Measurements from ENCODE around the gene CHMP2B. TPM values are rescaled to one million over a fixed set of nuclear protein-coding genes. Genes with fewer than 3 reads are reported as not detected.

CHMP2B gene, protein sequence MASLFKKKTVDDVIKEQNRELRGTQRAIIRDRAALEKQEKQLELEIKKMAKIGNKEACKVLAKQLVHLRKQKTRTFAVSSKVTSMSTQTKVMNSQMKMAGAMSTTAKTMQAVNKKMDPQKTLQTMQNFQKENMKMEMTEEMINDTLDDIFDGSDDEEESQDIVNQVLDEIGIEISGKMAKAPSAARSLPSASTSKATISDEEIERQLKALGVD
- 36.0 to 41.8 TPM (median 36.2 TPM) in 3 replicates for total RNA-seq
- long read RNA-seq, transcript CHMP2B-201 (6 exons, 2,557 nt), result major isoform, 74 of 116 reads
- long read RNA-seq, partial matches to known transcripts, result 0 of 116 reads
- long read RNA-seq, other reads (novel, unspliced or antisense), result 39 of 116 reads

DNA sequence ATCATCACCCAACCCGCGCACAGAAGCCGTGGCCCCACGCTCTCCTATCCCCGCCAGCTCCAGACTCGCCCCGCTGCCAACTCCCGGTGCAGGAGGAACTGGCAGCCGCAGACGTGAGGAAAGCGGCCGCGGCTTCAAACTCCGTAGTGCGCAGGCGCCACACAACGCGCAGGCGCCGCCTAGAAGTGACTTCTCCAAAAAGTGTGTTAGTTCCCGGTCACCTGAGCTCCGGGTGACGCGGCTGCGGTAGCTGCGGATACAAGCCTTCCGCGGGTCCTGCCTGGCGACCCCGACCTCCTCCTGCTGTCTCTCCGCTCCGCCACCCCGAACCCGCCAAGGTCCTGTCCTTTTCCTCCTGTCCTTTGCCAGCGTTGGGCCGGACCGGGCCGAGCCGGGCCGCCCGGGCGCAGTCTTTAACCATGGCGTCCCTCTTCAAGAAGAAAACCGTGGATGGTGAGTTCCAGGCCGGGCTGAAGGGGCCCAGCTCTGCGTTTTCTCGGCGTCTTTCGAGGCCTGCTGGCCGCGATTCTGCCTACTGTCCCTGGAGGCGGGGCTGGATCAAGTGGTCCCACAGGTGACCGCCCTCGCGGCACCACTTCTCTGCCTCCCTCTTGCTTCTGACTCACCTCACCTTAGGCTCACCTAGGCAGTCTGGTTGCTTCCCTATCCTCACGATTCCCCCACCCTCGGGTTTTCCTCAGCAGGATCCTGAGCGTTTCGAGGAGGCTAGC lies at the start of gene CHMP2B:
CHMP2B (plus strand) TSS at position 206 of the 731 bp plus-strand sequence; CDS start at position 420, 214 bp downstream.
- peaks cover 10% of the 10 kb centered on the region for H3K27me3 Mint-ChIP-seq (ENCODE audit: low read depth)
- H3K36me3 Mint-ChIP-seq (ENCODE audit: low read depth), result peaks cover 7% of the 10 kb centered on the region
- TF ChIP-seq, protein P1, sequence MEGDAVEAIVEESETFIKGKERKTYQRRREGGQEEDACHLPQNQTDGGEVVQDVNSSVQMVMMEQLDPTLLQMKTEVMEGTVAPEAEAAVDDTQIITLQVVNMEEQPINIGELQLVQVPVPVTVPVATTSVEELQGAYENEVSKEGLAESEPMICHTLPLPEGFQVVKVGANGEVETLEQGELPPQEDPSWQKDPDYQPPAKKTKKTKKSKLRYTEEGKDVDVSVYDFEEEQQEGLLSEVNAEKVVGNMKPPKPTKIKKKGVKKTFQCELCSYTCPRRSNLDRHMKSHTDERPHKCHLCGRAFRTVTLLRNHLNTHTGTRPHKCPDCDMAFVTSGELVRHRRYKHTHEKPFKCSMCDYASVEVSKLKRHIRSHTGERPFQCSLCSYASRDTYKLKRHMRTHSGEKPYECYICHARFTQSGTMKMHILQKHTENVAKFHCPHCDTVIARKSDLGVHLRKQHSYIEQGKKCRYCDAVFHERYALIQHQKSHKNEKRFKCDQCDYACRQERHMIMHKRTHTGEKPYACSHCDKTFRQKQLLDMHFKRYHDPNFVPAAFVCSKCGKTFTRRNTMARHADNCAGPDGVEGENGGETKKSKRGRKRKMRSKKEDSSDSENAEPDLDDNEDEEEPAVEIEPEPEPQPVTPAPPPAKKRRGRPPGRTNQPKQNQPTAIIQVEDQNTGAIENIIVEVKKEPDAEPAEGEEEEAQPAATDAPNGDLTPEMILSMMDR (IDR thresholded peaks at IDR 0.05), result no peak
- H3K4me1 Mint-ChIP-seq (ENCODE audit: low read depth), result peaks cover 39% of the 10 kb centered on the region
- no peaks in the 10 kb centered on the region for H3K9me3 Mint-ChIP-seq (ENCODE audit: low read depth)
- H3K4me3 Mint-ChIP-seq (ENCODE audit: unreplicated experiment), result peak within 1 kb of the TSS; percentile 94
- peak within 1 kb of the TSS; percentile 97 for H3K27ac Mint-ChIP-seq (ENCODE audit: unreplicated experiment)
- DNase-seq (ENCODE audit: low spot score), result peak; percentile 97

DNA sequence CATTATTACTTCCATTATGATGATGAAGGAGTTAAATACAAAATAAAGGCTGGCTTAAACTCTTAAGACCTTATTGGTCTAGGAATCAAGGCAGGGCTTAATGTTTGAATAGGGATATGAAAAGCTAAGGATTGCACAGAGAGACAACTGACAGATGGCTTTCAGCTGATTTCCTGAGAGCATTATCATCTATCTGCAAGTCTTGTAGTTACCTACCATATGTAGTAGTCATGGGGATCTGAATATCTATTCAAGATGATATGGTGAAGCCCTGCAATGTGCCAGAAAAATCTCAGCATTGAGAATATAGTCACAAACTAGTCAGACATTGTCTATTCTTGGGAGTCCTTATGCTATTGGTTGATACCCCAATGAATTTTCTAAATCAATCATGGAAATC lies 47.5 kb upstream of the CHMP2B start:
- Mint-ChIP-seq H3K27me3 (ENCODE audit: low read depth) (peaks cover 24% of the 10 kb centered on the region), H3K4me1 (ENCODE audit: low read depth) (peaks cover 8% of the 10 kb centered on the region), H3K36me3 (ENCODE audit: low read depth) (no peaks in the 10 kb centered on the region), H3K4me3 (ENCODE audit: unreplicated experiment) (no peak overlapping the region), H3K9me3 (ENCODE audit: low read depth) (no peaks in the 10 kb centered on the region), H3K27ac (ENCODE audit: unreplicated experiment) (no peak overlapping the region)
- TF ChIP-seq, protein P1 (IDR thresholded peaks at IDR 0.05), result no peak
- DNase-seq (ENCODE audit: low spot score), result no peak

DNA sequence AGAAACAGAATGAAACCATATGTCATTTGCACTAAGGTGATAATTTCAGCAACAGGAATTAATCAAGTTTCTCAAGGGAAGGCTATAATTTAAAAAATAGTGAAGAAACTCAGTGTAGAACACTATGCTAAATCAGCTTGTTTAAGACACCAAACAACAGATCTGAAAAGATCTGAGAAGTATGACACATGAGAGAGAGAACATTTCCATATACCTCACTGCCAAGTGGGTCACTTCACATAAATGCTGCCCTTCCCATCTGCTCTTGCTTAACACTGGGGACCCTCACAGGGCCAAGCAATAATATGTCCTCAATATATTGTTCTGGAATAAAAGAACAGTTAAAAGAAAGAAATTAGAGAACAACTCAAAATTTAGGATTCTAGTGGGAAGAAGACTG lies 45.6 kb upstream of the CHMP2B start:
- H3K9me3 Mint-ChIP-seq (ENCODE audit: low read depth), result no peaks in the 10 kb centered on the region
- H3K36me3 Mint-ChIP-seq (ENCODE audit: low read depth), result no peaks in the 10 kb centered on the region
- H3K27me3 Mint-ChIP-seq (ENCODE audit: low read depth), result peaks cover 34% of the 10 kb centered on the region
- no peak for DNase-seq (ENCODE audit: low spot score)
- TF ChIP-seq, protein P1 (IDR thresholded peaks at IDR 0.05), result no peak
- H3K4me3 Mint-ChIP-seq (ENCODE audit: unreplicated experiment), result no peak overlapping the region
- no peaks in the 10 kb centered on the region for H3K4me1 Mint-ChIP-seq (ENCODE audit: low read depth)
- H3K27ac Mint-ChIP-seq (ENCODE audit: unreplicated experiment), result no peak overlapping the region

DNA sequence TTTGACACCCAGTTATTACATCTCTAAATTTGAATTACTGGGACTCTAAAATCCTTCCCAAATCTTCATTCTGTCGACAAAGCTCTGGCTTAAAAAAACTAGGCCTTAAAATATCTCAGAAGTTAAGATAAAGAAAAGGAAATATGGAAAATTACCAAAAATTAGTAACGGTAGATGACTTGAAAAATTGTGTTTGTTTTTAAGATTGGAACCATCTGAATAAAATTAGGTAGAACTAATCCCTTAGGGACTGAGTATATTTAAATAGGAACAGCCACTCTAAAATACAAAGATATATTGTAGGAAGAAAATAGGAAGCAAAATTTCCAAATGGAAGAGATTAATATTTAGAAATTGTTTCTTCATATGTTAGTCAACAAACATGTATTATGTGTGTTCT lies 45.1 kb upstream of the CHMP2B start:
- H3K27ac Mint-ChIP-seq (ENCODE audit: unreplicated experiment), result no peak overlapping the region
- no peak for DNase-seq (ENCODE audit: low spot score)
- no peaks in the 10 kb centered on the region for H3K4me1 Mint-ChIP-seq (ENCODE audit: low read depth)
- no peaks in the 10 kb centered on the region for H3K9me3 Mint-ChIP-seq (ENCODE audit: low read depth)
- peaks cover 38% of the 10 kb centered on the region for H3K27me3 Mint-ChIP-seq (ENCODE audit: low read depth)
- TF ChIP-seq, protein P1 (IDR thresholded peaks at IDR 0.05), result no peak
- H3K36me3 Mint-ChIP-seq (ENCODE audit: low read depth), result no peaks in the 10 kb centered on the region
- H3K4me3 Mint-ChIP-seq (ENCODE audit: unreplicated experiment), result no peak overlapping the region

DNA sequence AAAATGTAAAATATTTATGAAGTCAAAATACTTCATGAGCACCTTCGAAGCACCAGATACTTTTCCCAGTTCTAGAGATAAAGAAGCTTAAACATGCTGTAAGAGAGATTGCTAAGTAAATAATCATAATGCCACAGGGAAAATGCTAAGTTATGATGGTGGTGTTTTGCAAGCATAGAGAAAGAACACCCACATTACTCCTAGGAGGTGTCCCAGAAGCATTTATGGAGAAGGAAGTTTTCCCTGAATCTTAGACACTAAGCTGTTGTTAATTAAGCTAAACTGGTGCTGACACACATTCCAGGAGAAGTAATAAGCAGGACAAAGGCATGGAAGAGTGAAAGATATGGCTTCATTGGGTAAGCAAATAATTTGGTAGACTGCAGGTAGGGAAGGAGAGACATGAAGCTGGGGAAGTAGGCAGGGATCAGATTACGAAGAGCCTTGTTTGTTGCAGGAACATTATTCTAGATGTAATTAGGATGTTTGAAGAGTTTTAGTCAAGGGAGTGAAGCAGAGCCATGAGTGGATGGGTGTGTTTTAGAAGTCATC lies 40.4 kb upstream of the CHMP2B start:
- Mint-ChIP-seq H3K36me3 (ENCODE audit: low read depth) (no peaks in the 10 kb centered on the region), H3K27me3 (ENCODE audit: low read depth) (peaks cover 37% of the 10 kb centered on the region), H3K4me3 (ENCODE audit: unreplicated experiment) (no peak overlapping the region), H3K4me1 (ENCODE audit: low read depth) (no peaks in the 10 kb centered on the region), H3K9me3 (ENCODE audit: low read depth) (no peaks in the 10 kb centered on the region), H3K27ac (ENCODE audit: unreplicated experiment) (no peak overlapping the region)
- TF ChIP-seq, protein P1 (IDR thresholded peaks at IDR 0.05), result no peak
- DNase-seq (ENCODE audit: low spot score), result no peak
